OCI-LY1 (cell line): Measurements from ENCODE around the gene SORT1.

Experiments
- H2AFZ ChIP-seq: fragments of 200-600 bp; sonication (generic), shearing (Covaris generic); 2 replicates; pipeline ENCODE4 v1.6.0; 2014; ENCODE audit warnings: antibody characterized with exemption, mild to moderate bottlenecking, low read length
- H3F3A ChIP-seq: fragments of 200-600 bp; sonication (generic), shearing (Covaris generic); 2 replicates; pipeline ENCODE4 v1.6.0; 2014; ENCODE audit warnings: mild to moderate bottlenecking, antibody characterized with exemption, low read length, moderate library complexity; ENCODE audit not compliant: insufficient read depth
- H3K27ac ChIP-seq: fragments of 200-600 bp; sonication (generic); 2 replicates; pipeline ENCODE4 v1.5.1; 2014; ENCODE audit warnings: low read length, mixed run types, mild to moderate bottlenecking, low read depth; ENCODE audit not compliant: poor library complexity, severe bottlenecking
- H3K27me3 ChIP-seq: fragments of 200-600 bp; sonication (generic); 2 replicates; pipeline ENCODE4 v1.6.0; 2014; ENCODE audit warnings: antibody characterized with exemption, mild to moderate bottlenecking, low read length, moderate library complexity; ENCODE audit not compliant: insufficient read depth
- H3K36me3 ChIP-seq: fragments of 200-600 bp; sonication (generic); 2 replicates; pipeline ENCODE4 v1.6.1; 2014; ENCODE audit warnings: mild to moderate bottlenecking, antibody characterized with exemption, low read length, moderate library complexity, mixed read lengths; ENCODE audit not compliant: insufficient read depth
- H3K4me1 ChIP-seq: fragments of 200-600 bp; sonication (generic); 2 replicates; pipeline ENCODE4 v1.5.1; 2014; ENCODE audit warnings: mild to moderate bottlenecking, low read length, moderate library complexity; ENCODE audit not compliant: insufficient read depth, severe bottlenecking
- H3K4me2 ChIP-seq: fragments of 200-600 bp; sonication (generic), shearing (Covaris generic); 2 replicates; pipeline ENCODE4 v1.6.1; 2014; ENCODE audit warnings: low read length
- H3K4me3 ChIP-seq: fragments of 200-600 bp; sonication (generic); 2 replicates; pipeline ENCODE4 v1.5.1; 2014; ENCODE audit warnings: low read length, low read depth, mild to moderate bottlenecking, mixed read lengths; ENCODE audit not compliant: poor library complexity, severe bottlenecking
- H3K79me2 ChIP-seq: fragments of 200-600 bp; shearing (Covaris generic); 2 replicates; pipeline ENCODE4 v1.6.1; 2016; ENCODE audit warnings: mixed run types, low read length, mixed read lengths; ENCODE audit not compliant: insufficient read depth
- H3K9ac ChIP-seq: fragments of 200-600 bp; sonication (generic), shearing (Covaris generic); 2 replicates; pipeline ENCODE4 v1.6.1; 2014; ENCODE audit warnings: mild to moderate bottlenecking, low read length, mixed read lengths
- H3K9me2 ChIP-seq: fragments of 200-600 bp; sonication (generic), shearing (Covaris generic); 2 replicates; pipeline ENCODE4 v1.6.1; 2014; ENCODE audit warnings: low read depth, mild to moderate bottlenecking, low read length, mixed read lengths
- H3K9me3 ChIP-seq: fragments of 200-600 bp; shearing (Covaris generic); 2 replicates; pipeline ENCODE4 v1.6.1; 2014; ENCODE audit warnings: low read length, mixed read lengths
- H4K20me1 ChIP-seq: fragments of 200-600 bp; sonication (generic), shearing (Covaris generic); 2 replicates; pipeline ENCODE4 v1.6.0; 2016; ENCODE audit warnings: mild to moderate bottlenecking, low read length; ENCODE audit not compliant: insufficient read depth
- EZH2 ChIP-seq: fragments of 200-600 bp; sonication (generic), shearing (Covaris generic); IDR thresholded peaks from 2 replicates; pipeline ENCODE4 v1.8.0; 2017; ENCODE audit warnings: borderline replicate concordance, mixed run types, mild to moderate bottlenecking, antibody characterized with exemption, low read length, moderate library complexity, mixed read lengths
- TF ChIP-seq, protein P1 (sequence below): fragments of 200-600 bp; sonication (generic), shearing (Covaris generic); IDR thresholded peaks from 2 replicates; pipeline ENCODE4 v1.5.1; 2017; ENCODE audit warnings: mild to moderate bottlenecking, antibody characterized with exemption, low read length, moderate library complexity, mixed read lengths

The SORT1 gene

DNA sequence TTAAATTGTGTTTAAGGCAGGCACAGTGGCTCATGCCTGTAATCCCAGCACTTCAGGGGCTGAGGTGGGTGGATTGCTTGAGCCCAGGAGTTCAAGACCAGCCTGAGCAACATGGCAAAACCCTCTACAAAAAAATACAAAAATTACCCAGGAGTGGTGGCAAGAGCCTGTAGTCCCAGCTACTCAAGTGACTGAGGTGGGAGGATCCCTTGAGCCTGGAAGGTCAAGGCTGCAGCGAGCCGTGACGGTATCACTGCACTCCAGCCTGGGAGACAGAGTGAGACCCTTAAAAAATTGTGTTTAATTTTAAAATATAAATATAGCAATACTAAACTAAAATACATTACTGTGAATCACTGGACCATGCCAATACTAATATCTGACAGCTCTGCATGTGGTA lies 42.8 kb downstream of the SORT1 start:
- H3F3A ChIP-seq, result no peaks in the 10 kb centered on the region
- H3K27me3 ChIP-seq, result no peaks in the 10 kb centered on the region
- H3K36me3 ChIP-seq, result no peaks in the 10 kb centered on the region
- H3K4me2 ChIP-seq, result no peak overlapping the region
- H4K20me1 ChIP-seq, result no peaks in the 10 kb centered on the region
- no peak overlapping the region for H3K4me3 ChIP-seq
- no peaks in the 10 kb centered on the region for H3K79me2 ChIP-seq
- H3K9me3 ChIP-seq, result no peaks in the 10 kb centered on the region
- H3K9me2 ChIP-seq, result no peaks in the 10 kb centered on the region
- no peaks in the 10 kb centered on the region for H3K4me1 ChIP-seq
- H3K27ac ChIP-seq, result no peak overlapping the region
- H3K9ac ChIP-seq, result no peak overlapping the region
- TF ChIP-seq EZH2, result no peak
- TF ChIP-seq, protein P1, sequence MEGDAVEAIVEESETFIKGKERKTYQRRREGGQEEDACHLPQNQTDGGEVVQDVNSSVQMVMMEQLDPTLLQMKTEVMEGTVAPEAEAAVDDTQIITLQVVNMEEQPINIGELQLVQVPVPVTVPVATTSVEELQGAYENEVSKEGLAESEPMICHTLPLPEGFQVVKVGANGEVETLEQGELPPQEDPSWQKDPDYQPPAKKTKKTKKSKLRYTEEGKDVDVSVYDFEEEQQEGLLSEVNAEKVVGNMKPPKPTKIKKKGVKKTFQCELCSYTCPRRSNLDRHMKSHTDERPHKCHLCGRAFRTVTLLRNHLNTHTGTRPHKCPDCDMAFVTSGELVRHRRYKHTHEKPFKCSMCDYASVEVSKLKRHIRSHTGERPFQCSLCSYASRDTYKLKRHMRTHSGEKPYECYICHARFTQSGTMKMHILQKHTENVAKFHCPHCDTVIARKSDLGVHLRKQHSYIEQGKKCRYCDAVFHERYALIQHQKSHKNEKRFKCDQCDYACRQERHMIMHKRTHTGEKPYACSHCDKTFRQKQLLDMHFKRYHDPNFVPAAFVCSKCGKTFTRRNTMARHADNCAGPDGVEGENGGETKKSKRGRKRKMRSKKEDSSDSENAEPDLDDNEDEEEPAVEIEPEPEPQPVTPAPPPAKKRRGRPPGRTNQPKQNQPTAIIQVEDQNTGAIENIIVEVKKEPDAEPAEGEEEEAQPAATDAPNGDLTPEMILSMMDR, result no peak
- H2AFZ ChIP-seq, result no peak overlapping the region

DNA sequence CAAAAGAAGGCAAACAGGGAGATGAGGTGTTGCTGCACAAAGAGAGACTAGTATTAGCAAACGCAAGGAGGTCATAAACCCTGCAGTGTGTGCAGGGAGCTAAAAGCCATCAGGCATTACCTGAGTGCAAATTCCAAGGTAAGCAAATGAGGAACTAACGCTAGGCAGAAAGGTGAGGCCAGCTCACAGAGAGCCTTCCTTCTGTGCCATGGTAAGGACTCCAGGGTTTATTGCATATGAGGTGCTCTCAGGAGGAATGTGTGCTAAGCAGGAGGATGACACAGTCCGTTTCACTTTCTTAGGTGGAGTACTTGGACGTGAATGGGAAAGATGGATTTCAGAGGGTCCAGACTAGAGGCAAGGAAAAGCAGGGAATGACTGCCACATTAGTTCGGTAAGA lies 46.3 kb downstream of the SORT1 start:
- TF ChIP-seq EZH2, result no peak
- TF ChIP-seq, protein P1, result no peak
- Histone ChIP-seq H2AFZ (no peak overlapping the region), H3K27ac (no peak overlapping the region), H3K4me3 (no peak overlapping the region), H3K9ac (no peak overlapping the region), H3K4me2 (no peak overlapping the region), H3K9me2 (no peaks in the 10 kb centered on the region), H3F3A (no peaks in the 10 kb centered on the region), H4K20me1 (no peaks in the 10 kb centered on the region), H3K36me3 (no peaks in the 10 kb centered on the region), H3K79me2 (no peaks in the 10 kb centered on the region), H3K27me3 (no peaks in the 10 kb centered on the region), H3K4me1 (no peaks in the 10 kb centered on the region), H3K9me3 (no peaks in the 10 kb centered on the region)

DNA sequence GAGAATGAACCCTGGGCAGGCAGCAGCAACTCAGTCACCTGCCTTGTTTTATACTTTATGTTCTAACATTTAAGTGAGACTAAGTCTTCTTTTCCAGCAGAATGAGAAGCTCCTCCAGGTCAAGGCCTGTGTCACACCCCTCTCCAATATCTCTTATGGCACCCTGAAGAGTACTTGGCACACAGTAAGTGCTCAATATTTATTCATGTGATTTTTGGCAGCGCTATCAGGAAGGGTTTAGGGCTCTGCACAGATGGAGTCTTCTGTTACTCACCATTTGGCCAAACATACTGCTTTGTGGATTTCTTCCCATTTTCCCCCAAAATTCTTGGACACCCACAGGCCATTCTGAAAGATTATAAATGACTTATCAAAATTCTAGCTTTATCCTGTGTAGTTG lies 47.1 kb downstream of the SORT1 start:
- no peaks in the 10 kb centered on the region for H3K36me3 ChIP-seq

More for the DNA sequence above, 47.1 kb downstream of the SORT1 start:
- Histone ChIP-seq H3K9me2 (no peaks in the 10 kb centered on the region), H3F3A (no peaks in the 10 kb centered on the region), H3K27me3 (no peaks in the 10 kb centered on the region), H2AFZ (no peak overlapping the region), H3K9ac (no peak overlapping the region), H3K9me3 (no peaks in the 10 kb centered on the region), H4K20me1 (no peaks in the 10 kb centered on the region), H3K27ac (no peak overlapping the region), H3K4me2 (no peak overlapping the region), H3K4me1 (no peaks in the 10 kb centered on the region), H3K4me3 (no peak overlapping the region), H3K79me2 (no peaks in the 10 kb centered on the region)
- no peak for TF ChIP-seq EZH2
- TF ChIP-seq, protein P1, result no peak
